Activated CD8-positive, alpha-beta memory T cell treated with anti-CD3 and anti-CD28 coated beads, Interleukin-2, amount 50 U/mL, for 1 hour (primary cell): ENCODE results near the gene CH25H.
"Not testable (repeated sequence)": the region's sequence is repeated elsewhere in the genome, so short reads cannot be mapped to it uniquely, and the experiment has no call there.

Source experiments
- DNase-seq: peaks from one replicate; pipeline ENCODE4 v3.0.0-alpha.2; 2020; ENCODE audit errors: extremely low read depth

Gene CH25H, protein sequence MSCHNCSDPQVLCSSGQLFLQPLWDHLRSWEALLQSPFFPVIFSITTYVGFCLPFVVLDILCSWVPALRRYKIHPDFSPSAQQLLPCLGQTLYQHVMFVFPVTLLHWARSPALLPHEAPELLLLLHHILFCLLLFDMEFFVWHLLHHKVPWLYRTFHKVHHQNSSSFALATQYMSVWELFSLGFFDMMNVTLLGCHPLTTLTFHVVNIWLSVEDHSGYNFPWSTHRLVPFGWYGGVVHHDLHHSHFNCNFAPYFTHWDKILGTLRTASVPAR

DNA sequence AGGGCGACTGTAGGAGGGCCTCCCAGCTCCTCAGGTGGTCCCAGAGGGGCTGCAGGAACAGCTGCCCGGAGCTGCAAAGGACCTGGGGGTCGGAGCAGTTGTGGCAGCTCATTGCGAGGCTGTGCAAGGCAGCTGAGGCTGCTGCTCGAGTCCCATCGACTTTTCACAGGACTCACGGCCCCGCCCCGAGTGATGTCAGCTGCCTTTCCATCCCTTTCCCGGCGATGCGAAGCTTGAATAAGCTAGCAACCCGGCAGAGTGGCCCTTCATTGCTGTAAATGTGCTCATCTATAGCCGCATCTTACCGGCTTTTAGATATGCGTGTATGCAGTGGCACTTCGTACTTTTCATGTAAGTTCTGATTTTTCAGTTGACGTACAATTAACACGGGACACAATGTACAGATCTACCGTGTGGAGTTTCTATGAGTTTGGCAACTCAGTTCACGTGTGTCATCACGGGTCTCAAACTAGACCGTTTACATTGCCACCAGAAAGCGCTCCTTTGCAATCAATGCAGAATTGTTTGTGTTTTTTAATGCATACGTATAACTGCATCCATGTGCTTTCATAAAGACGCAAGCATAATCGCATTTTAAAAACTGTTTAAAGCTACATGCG lies at the start of gene CH25H:
CH25H (minus strand) TSS at position 137 of the 620 bp plus-strand sequence; CDS start at position 112, 25 bp downstream.
- DNase-seq, result no peak

- DNase-seq, result no peak
Measured at GRCh38 chr10:89256340-89256739, 49.2 kb upstream of the CH25H start.

DNA sequence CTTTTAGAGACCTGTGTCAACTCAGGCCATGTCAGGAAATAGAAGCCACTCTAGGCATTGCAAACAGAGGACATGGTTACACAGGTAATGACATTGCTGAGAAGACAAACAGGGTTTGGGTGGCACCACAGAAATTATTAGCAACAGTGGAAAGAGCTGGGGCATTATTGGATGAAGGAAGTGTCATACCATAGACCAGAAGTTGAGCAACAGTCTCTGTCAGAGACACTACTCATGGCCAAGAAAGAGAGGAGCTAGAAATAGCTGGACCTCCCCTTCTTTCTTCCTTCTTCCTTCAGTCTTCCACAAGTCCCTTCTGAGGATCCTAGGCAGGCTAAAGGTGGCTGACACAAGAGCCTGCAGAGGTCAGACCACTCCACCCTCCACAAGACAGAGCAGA lies 48.7 kb upstream of the CH25H start:
- no peak for DNase-seq

GRCh38 chr10:89255091-89255579 lies 48.0 kb upstream of the CH25H start:
- not testable (repeated sequence) for DNase-seq

GRCh38 chr10:89252225-89252585 lies 45.1 kb upstream of the CH25H start:
- DNase-seq, result no peak

DNA sequence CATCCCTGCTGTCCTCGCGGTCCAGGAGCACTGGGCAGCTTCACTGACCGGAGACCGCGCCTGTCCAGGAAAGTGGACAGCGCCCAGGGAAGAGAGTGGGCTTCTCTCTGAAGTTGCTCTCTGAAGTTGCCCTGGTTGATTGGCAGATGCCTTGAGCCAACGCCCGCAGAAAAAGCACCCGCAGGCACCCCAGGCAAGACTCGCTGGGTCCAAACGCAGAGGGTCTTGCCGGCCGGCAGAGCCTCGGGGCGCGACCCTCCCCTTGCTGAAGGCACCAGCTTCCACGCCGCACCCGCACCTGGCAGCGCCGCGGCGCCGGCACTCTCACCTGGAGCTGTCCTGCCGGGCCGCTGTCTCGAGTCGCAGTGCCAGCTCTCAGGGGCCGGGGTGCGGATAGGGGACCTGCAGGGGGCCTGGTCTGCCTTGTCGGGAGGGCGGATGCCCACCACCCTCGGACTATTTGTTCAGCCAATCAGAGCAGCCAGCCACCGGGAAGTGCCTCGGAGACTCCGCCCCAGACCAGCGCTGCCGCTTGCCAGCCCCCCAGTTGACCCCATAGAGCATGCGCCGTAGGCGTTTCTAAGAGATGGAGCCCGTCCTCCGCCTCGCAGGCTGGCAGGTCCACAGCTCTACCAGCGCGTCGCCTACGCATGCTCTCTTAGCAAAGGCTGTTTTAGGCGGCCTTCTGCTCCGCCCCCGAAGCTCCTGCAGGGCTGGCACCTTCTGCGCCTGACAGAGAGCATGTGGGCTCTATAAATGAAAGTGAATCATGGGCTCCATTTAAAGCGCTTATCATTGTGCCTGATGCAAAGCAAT lies 44.5 kb upstream of the CH25H start, which contains the start of gene LIPA:
LIPA (minus strand) TSS at position 367 of the 816 bp plus-strand sequence. CDS start 4,127 bp downstream, outside the sequence.
- peak; percentile 94 for DNase-seq

DNA sequence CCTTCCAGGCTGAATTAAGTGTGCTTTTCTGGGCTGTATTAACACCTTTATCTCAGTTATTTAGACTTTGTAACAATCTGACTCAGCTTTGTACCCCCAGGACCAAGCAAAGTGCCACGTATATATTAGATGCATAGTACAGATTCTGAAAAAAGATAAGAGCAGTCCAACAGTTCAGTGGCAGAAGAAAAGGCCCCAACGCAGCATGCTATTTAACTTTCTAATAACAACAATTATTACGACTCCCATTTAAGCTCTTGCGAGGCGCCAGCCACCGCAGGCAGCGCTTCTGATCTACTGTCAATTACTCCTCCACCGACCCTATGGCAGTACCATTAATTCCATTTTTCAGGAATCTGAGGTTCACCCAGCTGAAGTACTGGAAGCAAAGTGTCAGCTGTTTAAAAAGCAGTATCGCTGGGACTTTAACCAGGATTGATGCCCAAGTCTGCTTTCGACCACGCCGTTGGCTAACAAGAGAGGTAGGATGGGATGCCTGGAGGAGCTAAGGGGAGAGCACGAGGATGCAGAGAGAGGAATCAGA lies 43.8 kb upstream of the CH25H start:
- DNase-seq, result no peak

GRCh38 chr10:89248990-89249389 lies 41.9 kb upstream of the CH25H start:
- no peak for DNase-seq

GRCh38 chr10:89247623-89248022 lies 40.5 kb upstream of the CH25H start:
- DNase-seq, result not testable (repeated sequence)

- DNase-seq, result no peak
Measured at GRCh38 chr10:89245802-89246201, 38.7 kb upstream of the CH25H start.

- no peak for DNase-seq
Measured at GRCh38 chr10:89242840-89243568, 35.9 kb upstream of the CH25H start.

GRCh38 chr10:89242345-89242684 lies 35.2 kb upstream of the CH25H start:
- no peak for DNase-seq

DNA sequence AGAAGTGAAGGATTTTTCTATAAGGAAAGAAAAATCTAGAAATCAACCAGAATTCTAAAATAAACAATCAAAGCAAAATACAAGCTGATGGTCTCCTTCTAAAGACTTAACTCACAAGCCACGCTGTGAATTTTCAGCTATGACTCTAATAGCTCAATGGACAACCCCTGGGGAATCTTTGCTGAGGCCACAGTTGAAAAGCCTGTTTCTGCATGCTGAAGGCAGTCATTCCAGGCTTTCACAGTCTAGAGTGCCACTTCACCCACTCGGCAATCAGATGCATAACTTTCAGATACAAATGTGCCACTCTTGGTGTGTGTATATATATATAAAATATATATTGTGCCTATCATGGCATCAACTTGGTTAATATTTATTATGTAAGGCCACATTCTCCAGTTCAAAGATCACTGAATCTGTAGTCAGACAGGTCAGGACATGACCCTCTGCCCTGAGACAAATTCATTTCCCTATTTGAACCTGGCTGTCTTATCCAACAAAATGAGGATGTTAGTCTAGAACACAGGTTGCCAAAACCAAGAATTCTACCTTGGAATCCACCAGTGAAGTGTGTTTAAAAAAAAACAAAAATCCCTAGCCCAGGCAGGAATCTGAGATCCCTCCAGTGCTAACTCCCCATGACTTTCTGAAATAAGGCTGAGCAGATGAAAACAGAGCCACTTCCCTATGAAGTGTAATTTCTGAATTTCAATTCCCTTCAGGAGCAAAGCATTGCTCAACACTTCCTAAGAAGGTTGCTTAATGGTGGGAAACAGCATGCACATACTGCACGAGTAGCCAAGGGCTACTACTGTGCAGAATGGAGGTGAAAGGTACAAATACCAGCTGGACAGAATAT lies 34.6 kb upstream of the CH25H start:
- DNase-seq, result no peak

GRCh38 chr10:89241026-89241425 lies 33.9 kb upstream of the CH25H start:
- no peak for DNase-seq

GRCh38 chr10:89240519-89240918 lies 33.4 kb upstream of the CH25H start:
- no peak for DNase-seq

- DNase-seq, result no peak
Measured at GRCh38 chr10:89238956-89239644, 32.0 kb upstream of the CH25H start.

DNA sequence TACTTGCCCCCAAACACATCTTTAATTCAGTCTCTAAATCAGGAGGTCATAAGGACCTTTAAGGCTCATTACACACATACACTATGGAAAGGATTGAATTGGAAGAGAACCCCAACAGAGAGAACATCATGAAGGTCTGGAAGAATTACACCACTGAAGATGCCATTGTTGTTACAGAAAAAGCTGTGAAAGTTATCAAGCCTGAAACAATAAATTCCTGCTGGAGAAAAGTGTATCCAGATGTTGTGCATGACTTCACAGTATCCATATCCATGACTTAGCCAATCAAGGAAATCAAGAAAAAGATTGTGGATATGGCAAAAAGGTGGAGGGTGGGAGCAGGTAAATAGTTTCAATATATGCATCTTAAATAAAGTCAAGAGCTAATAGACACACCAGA lies 30.7 kb upstream of the CH25H start:
- no peak for DNase-seq

DNA sequence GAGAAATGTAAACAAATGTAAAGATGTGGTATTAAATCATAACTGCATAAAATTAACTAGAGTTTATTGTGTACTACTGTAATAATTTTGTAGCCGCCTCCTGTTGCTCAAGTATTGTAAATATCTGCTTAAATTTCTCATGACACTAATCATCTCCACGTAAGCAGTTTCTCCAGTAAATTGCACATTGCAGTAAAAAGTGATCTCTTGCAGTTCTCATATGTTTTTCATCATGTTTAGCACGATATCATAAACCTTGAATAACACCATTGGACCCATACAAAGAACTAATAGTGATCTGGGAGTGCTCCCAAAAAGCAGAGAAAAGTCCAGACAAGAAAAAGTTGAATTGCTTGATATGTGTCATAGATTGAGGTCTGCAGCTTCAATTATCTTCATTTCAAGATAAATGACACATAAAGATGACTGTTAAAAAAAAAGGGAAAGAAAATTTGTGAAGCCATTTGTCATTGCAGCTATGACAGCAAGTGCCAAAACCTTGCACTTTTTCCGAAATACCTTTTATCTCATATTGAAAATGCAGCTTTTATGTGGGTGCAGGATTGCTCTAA lies 29.2 kb upstream of the CH25H start:
- DNase-seq, result no peak

- DNase-seq, result no peak
Measured at GRCh38 chr10:89235073-89235798, 28.1 kb upstream of the CH25H start.
